ENCODE results near the gene HLA-DOB.
A peak's percentile ranks its signal among the peaks of the same experiment; 100 is the strongest.
"Not testable (repeated sequence)": the region's sequence is repeated elsewhere in the genome, so short reads cannot be mapped to it uniquely, and the experiment has no call there.

The HLA-DOB gene

GRCh38 chr6:32815996-32816395 lies 806 bp downstream of the HLA-DOB start:
- no peak overlapping the region for H3K4me3 ChIP-seq (ENCODE audit: low read depth, low read length)
- no peak for TF ChIP-seq CTCF (IDR thresholded peaks at IDR 0.05; ENCODE audit: low read depth, low read length)
- in situ Hi-C loops (cut with HindIII; ENCODE audit: low sequenced_read_pairs), result no loop called here
- no peak for DNase-seq (ENCODE audit: low read depth, low spot score)

- H3K4me3 ChIP-seq (ENCODE audit: low read depth, low read length), result no peak overlapping the region
- in situ Hi-C loops (cut with HindIII; ENCODE audit: low sequenced_read_pairs), result no loop called here
- no peak for TF ChIP-seq CTCF (IDR thresholded peaks at IDR 0.05; ENCODE audit: low read depth, low read length)
- DNase-seq (ENCODE audit: low read depth, low spot score), result peak; percentile 52
Measured at GRCh38 chr6:32815115-32815514, 1.7 kb downstream of the HLA-DOB start.

GRCh38 chr6:32814145-32814544 lies 2.7 kb downstream of the HLA-DOB start:
- H3K4me3 ChIP-seq (ENCODE audit: low read depth, low read length), result no peak overlapping the region
- in situ Hi-C loops (cut with HindIII; ENCODE audit: low sequenced_read_pairs), result no loop called here
- DNase-seq (ENCODE audit: low read depth, low spot score), result no peak
- no peak for TF ChIP-seq CTCF (IDR thresholded peaks at IDR 0.05; ENCODE audit: low read depth, low read length)

- TF ChIP-seq CTCF (IDR thresholded peaks at IDR 0.05; ENCODE audit: low read depth, low read length), result no peak
- DNase-seq (ENCODE audit: low read depth, low spot score), result no peak
- no peak overlapping the region for H3K4me3 ChIP-seq (ENCODE audit: low read depth, low read length)
- in situ Hi-C loops (cut with HindIII; ENCODE audit: low sequenced_read_pairs), result no loop called here
Measured at GRCh38 chr6:32809171-32809570, 7.6 kb downstream of the HLA-DOB start.

- in situ Hi-C loops (cut with HindIII; ENCODE audit: low sequenced_read_pairs), result no loop called here
- H3K4me3 ChIP-seq (ENCODE audit: low read depth, low read length), result no peak overlapping the region
- no peak for TF ChIP-seq CTCF (IDR thresholded peaks at IDR 0.05; ENCODE audit: low read depth, low read length)
- no peak for DNase-seq (ENCODE audit: low read depth, low spot score)
Measured at GRCh38 chr6:32807020-32807580, 9.7 kb downstream of the HLA-DOB start.

GRCh38 chr6:32805404-32805803 lies 11.4 kb downstream of the HLA-DOB start:
- H3K4me3 ChIP-seq (ENCODE audit: low read depth, low read length); DNase-seq (ENCODE audit: low read depth, low spot score); in situ Hi-C loops (cut with HindIII; ENCODE audit: low sequenced_read_pairs): not testable (repeated sequence)

- in situ Hi-C loops (cut with HindIII; ENCODE audit: low sequenced_read_pairs), result no loop called here
- no peak overlapping the region for H3K4me3 ChIP-seq (ENCODE audit: low read depth, low read length)
- no peak for TF ChIP-seq CTCF (IDR thresholded peaks at IDR 0.05; ENCODE audit: low read depth, low read length)
- DNase-seq (ENCODE audit: low read depth, low spot score), result no peak
Measured at GRCh38 chr6:32803416-32803815, 13.4 kb downstream of the HLA-DOB start.
